Pulmonary artery endothelial cell (primary cell): ENCODE data around the gene LYZL1. TPM values are rescaled to one million over a fixed set of nuclear protein-coding genes. Genes with fewer than 3 reads are reported as not detected.
"Not testable (repeated sequence)": the region's sequence is repeated elsewhere in the genome, so short reads cannot be mapped to it uniquely, and the experiment has no call there.

Experiments used
- DNase-seq: peaks from one replicate; pipeline ENCODE4 v3.0.0-alpha.2; 2011; ENCODE audit warnings: low read depth, low spot score
- total RNA-seq: library from RNA; depleted of rRNA; stranded (reverse); fragments of >200 nt; gene quantifications from 2 replicates; pipeline ENCODE4 v1.2.3, GENCODE V29; 2014

Gene LYZL1
- total RNA-seq, 1 donor from 2014 or later: not detected

DNA sequence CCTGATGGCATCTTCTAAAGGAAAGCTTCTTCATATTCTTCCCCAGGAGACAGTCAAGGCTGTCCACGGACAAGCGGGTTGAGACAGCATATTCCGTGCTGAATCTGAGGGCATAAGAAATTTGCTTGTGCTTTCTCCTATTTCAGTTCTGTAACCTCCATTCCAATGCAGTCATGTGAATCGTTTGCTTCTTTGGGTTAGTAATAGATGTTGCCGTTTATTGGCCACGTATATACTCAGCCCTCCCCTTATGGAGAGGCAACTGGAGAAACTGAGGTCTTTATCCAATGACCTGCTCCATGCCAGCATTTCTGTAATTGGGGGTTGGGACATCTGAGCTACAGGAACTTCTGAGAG is 38.9 kb downstream of the LYZL1 start:
- DNase-seq: no peak

DNA sequence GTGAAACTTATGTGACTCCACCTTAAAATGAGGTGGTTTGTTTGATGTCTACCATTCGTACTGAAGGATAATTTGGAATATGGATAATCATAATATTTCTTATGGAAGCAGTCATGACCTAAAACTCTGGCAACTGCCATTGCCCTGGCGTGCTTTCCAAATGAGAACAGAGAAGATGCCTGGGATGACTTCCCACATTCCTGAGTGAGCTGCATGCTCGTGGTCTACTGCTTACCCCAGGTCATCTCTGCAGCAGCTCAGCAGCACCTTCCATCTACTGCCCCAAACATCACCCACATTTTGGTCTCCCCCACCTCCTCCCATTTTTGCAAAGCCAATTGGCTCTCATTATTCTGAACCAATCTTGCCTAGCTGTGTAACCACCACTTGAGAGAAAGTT is 40.1 kb downstream of the LYZL1 start:
- DNase-seq: no peak

DNA sequence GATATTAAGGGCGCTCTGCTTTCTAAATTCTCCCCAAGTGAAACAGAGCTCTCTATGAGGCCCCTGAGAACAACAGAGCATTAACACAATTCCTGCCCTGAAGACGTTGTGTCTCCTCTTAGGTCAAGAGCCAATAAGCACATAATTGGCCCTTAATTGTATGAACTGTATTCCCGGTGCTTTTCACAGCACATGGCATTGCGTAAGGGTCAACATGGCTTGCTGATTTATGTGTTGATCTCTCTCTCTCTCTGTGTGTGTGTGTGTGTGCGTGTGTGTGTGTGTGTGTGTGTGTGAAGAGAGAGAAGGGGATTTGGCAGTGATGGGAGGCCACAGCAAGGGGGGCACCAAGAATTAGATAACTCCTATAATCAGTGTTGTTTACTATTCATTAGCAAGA is 40.5 kb downstream of the LYZL1 start:
- DNase-seq: no peak

DNA sequence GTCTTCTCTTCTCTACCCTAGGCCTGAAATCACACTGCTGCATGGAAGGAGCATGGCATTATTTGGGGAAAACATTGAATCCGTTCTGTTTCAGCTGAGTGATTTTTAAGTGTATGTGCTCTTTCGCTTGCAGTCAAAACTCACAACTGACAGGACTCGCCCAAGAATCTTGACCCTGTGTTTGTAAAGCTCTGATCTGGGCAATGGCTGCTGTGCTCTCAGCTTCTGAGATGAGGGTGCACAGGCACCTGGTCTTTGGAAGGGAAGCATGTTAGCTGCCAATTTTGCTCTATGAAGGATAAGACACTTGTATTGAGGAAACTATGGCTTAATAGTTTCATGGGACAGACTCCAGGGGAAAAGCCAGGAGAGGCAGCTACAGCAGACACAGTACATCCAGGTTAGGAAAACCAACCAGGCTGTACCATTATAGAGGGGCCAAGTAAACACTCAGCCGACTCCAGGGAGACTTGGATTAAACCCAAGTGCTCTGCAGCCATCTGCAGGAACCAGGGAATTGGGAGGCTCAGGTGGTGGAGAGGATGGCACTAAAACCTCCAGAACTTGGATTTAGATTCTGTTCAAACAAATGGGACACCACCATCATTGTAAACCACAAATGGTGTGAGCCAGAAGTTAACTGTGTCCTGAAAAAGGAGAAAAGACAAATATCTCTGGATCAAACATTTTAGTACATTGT is 43.3 kb downstream of the LYZL1 start:
- no peak for DNase-seq

DNA sequence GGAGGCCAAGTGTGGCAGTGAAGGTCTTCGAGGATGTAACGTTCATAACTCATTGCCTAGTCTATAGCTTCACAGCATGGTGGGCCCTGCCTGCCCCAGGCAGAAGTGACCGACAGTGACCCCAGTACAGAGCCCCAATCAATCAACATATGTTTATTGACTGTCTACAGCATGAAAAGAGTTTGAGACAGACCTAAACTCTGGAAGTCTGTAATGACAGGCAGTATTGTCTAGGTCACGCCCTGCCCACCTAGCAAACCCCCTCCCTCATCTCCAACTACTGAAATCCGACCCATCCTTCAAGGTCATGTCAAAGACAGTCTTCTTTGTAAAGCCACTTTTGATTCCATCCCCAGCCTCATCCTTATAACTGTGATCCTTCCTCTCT is 43.9 kb downstream of the LYZL1 start:
- DNase-seq: no peak

DNA sequence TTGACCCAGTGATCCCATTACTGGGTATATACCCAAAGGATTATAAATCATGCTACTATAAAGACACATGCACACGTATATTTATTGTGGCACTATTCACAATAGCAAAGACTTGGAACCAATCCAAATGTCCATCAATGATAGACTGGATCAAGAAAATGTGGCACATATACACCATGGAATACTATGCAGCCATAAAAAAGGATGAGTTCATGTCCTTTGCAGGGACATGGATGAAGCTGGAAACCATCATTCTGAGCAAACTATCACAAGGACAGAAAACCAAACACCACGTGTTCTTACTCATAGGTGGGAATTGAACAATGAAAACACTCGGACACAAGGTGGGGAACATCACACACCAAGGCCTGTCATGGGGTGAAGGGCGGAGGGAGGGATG is 48.7 kb downstream of the LYZL1 start:
- not testable (repeated sequence) for DNase-seq

DNA sequence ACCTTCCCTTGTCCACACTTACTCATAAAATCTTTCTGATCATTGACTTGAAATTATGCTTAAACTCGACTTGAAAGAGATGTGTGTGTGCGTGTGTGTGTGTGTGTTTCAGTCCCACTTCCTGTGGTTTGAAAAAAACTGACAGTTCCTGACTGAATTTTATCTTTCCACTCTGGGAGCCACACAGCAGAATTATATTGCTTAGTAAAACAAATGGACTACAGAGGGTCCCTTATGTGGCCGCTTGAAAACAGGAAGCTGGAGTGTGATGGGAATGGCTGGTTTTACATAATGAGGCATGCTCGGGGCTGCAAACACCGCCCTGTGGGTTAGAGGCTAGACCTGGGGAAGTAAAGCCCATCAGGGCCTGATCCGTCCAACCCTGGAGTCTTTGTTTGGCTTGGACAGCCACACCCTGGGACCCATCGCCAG is 54.8 kb downstream of the LYZL1 start:
- DNase-seq: no peak

DNA sequence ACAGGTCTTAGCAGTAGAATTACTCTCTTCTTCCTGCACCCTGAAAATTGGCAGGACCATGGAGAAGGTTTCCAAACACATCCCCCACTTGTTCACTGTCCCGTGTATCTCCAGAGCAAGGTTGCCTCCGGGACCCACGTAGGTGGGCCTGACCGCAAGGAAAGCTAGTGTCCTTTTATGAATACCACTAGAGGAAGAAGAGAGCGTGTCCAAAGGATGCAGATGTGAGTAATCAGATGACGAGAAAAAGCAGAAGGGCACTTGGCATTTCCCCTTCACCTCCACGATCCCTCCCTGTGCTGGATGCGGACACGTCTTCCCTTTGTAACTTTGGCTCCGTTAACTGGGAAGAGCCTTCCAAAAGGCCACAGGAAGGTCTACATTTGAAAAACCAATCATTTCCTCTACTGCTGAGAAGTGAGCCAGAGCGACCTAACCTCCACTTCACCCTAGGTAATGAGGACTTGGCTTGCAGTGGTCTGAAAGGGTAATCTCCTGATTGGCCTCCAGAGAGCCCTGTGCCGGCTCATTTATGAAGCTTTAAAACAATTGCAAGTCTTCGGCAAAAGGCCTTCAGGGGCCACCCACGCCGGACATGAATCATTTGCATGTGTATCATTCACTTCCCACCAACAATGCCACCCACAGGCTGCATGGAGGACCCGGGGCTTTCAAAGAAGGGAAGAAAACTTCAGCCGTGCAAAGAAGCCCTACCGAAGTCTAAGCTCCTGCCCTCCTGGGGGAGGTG is 55.4 kb downstream of the LYZL1 start:
- DNase-seq: no peak

DNA sequence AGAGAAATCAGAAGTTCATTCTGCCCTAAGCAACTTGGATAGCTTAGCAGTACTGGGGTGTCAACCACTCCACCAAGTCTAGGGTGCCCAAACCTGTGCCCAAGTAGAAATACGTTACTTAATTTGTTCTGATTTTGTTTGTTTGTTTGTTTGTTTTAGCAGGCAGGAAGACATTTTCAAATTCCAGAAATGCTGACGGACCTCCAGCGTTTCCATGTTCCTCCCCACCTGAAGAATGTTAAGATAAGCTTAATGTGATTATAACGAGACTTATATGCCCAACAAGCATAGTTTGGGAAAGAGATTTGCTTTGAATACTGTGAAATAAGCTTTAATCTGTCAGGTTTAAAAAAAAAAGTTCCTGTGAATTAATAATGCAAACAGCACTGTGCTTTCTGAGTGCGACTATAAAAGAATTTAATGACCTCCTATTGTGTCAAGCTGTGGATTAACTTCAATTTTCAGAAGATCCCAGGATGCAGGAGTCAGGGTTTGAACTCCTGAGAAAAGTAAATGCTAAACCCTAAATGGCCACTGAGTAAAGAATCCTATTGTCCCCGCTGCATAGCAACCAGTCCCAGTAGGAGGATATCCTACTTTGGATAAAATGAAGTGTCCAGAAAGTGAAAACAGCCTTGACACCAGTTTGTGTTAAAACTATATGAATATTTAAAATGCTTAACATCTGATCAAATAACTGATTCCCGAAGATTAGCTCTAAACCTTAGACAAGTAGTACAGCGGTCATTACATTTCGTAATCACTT is 56.5 kb downstream of the LYZL1 start:
- no peak for DNase-seq

DNA sequence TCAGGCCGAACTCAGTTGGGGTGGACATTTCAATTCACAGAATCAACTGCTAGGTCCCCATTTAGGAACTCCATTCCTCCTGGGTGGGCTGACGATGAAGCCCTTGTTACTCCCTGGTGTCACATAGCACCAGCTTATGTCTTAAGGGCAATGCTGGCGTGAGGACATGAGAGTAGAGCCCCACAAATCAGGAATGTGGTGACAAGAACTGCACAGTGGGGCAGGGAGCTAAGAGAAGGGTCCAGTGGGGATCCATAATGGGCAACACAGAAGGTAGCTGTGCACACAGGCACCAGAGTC is 57.0 kb downstream of the LYZL1 start:
- no peak for DNase-seq

DNA sequence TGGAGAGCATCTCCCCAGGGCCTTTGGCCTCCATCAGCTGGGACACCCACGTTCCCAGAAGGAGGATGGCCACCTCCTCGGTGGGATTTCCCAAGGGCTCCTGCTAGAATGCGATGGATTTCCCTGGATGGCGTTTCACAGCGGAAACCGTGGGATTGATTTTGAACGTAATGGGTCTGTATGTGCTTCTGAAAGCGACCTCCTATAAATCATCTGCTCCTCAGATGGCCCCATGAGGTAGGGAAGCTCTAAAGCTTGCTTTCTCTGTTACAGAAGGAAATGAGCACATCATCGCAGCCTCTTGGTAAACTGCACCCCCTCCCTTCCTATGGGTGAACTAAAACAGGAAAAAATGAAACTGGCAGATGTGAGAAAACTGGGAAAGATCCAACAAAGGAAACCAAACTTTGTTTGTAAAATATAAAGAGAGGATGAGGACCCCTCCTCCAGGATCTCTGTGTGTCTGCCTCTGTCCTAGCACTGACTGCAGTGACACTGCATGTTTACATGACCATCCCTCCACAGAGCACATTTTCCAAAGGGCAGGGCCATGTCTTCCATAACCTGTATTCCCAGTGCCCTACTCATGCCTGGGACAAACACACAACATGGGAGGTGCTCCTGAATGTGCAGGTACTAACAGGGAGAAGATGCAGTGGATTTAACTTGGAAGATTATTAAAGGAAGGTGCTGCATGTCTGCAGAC is 57.6 kb downstream of the LYZL1 start:
- DNase-seq: no peak

DNA sequence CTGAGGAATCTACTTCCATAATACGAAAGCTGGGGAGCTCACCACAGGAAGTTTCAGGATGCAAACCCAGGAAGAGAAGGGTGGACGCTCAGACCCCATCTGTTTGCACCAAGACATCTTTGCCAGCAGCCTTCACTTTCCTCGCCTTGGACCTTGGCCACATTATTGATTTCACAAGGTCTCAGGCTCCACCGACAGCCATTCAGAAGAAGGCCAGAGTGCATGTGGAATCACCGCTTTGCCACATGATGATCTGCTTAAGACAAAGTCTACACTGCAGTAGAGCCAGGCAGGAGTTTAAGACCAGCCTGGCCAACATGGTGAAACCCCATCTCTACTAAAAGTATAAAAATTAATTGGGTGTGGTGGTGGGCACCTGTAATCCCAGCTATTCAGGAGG is 60.0 kb downstream of the LYZL1 start:
- DNase-seq: no peak

DNA sequence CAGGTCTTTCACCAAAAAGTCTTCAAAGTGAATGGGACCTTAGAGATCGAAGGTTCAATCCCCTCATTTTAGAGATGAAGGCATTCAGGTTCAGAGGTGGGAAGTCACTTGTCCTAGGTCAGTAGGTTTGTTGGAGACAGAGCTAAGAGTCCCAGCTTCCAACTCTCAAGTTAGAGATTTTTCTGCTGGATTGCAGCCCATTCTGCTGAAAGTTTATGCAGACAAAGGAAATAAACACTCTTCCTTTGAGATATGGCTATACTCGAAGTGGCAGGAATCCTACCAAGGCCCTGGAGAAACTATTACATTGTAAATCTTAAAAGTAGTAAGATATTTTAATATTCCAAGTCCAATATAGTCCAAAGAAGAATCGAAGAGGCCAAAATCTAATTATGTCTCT is 64.4 kb downstream of the LYZL1 start:
- no peak for DNase-seq

DNA sequence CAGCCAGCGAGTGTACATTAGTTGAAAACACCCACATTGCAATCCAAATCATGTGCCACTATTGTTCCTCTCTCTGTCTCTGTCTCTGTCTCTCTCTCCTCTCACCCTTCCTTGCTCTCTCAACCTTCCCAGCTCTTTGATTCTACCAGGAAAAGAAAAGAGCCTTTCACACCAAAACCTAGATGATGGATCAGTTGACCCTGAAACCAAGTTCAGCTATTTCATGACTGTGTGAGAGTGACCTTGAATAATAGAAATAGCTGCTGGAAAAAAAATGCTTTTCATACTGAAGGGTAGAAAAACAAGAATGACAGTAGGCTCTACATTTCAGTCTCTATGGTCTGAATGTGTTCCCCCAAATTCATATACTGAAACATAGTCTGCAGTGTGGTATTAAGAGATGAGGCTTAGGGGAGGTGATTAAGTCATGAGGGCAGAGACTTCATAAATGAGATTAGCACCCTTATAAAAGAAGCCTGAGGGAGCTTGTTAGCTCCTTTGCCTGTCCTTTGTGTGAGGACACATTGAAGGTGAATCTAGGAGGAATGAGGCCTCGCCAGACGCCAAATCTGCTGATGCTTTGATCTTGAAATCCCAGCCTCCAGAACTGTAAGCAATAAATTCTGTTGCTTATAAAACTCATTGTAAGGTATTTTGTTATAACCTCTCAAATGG is 65.2 kb downstream of the LYZL1 start:
- DNase-seq: no peak

DNA sequence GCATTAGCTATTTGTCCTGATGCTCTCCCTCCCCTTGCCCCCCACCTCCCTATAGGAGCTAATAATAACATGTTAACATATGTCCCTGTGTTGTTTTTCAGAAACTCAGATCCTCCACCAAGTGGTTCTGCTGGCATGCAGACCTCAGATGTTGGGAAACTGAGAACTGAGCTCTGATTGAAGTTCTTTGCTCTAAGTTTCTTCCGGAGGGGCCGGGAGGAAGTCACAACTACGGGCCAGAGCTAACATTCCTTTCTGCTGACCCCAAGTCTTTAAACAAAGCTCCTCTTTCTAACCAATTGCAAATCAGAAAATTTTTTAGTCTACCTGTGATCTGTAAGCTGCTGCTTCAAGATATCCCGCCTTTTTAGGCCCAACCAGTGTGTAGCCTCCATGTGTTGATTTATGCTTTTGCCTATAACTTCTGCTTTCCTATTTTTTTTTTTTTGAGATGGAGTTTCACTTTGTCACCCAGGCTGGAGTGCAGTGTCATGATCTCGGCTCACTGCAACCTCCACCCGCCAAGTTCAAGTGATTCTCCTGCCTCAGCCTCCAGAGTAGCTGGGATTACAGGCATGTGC is 66.6 kb downstream of the LYZL1 start:
- DNase-seq: no peak

DNA sequence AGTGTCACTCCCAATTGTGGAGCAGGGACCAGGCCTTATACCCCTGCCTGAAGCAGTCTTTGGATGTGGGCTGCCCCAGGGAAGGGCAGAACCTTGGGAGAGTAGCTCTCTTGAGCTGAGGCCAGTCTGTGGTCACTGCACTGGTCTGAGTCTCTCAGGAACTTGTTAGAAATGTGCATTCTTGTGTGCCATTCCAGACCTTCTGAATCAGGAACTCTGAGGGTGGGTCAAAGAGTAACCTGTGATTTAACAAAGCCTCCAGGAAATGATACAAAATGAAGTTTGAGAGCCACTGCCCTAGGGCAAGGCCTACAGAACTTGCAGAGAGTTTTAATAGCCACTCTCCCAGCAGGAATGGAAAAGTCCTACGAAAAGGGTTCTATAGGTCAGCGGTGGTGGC is 68.1 kb downstream of the LYZL1 start:
- no peak for DNase-seq

DNA sequence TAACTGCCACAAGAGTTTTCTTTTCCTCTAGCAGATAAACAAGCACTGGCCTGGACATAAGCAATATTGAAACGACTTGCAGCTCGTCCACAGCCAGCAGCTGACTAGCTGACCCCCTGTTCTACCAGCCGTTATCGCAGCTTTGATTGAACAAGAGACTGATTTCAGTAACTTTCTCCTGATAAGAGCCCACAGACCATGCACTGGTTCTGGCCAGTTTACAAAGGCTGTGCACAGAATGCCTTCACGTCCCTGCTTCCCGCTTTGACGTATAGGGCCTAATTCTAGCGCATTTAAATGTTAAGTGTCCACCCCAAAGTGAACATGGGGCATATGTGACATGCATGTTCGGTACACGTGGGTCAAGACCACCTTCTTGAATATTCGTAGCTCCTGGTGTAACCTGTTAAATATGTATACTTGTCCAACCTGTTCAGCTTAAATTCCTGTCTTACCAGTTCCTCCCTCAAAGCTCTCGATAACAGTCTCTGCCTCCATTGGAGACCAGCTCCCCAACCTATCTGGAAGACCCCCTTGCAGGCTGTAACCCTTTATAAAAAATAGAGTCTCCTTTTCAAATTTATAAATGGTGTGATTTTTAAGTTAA is 69.2 kb downstream of the LYZL1 start:
- no peak for DNase-seq

DNA sequence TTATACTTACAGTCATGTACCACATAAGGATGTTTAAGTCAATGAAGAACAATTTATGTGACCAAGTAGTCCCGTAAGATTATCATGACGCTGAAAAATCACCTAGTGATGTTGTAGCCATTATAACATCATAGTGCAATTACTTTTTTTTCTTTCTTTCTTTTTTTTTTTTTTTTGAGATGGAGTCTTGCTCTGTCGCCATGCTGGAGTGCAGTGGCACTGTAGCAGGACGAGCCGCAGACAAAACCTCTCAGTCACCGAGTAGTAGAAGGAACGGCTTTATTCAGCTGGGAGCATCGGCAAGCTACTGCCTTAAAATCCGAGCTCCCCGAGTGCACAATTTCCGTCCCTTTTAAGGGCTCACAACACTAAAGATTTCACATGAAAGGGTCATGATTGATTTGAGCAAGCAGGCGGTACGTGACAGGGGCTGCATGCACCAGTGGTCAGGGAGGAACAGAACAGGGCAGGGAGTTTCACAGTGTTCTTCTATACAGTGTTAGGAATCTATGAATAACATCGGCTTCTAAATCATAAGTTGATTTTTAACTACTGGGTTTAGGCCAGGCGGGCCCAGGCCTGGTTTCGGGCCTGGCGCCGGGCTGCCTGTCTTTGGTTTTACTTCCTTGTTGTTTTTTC is 71.5 kb downstream of the LYZL1 start:
- DNase-seq: not testable (repeated sequence)
